SK-N-SH (cell line): ENCODE data around the gene CACNA1A.

Experiments
- CHD2 ChIP-seq: fragments of 150-350 bp; IDR thresholded peaks from 2 replicates; pipeline ENCODE4 v1.6.1; 2018; ENCODE audit warnings: low read length; ENCODE audit not compliant: partially characterized antibody
- EZH2phosphoT487 ChIP-seq: fragments of 200-600 bp; sonication (generic); IDR thresholded peaks from 2 replicates; pipeline ENCODE4 v1.6.1; 2017; ENCODE audit warnings: low read depth, mixed run types, mild to moderate bottlenecking, antibody characterized with exemption, moderate library complexity, borderline replicate concordance
- GATA2 ChIP-seq: sonication (generic); formaldehyde crosslinking; IDR thresholded peaks from 2 replicates; pipeline ENCODE4 v1.5.0; 2020; ENCODE audit warnings: mild to moderate bottlenecking, missing genetic modification reagents
- MAX ChIP-seq: IDR thresholded peaks from 2 replicates; pipeline ENCODE4 v1.4.0; 2012; ENCODE audit warnings: low read depth
- POLR2AphosphoS5 ChIP-seq: IDR thresholded peaks from 2 replicates; pipeline ENCODE4 v1.6.1; 2012; ENCODE audit warnings: low read depth, low read length
- RAD21 ChIP-seq: IDR thresholded peaks from 2 replicates; pipeline ENCODE4 v1.6.1; 2012; ENCODE audit warnings: mild to moderate bottlenecking, low read length
- RCOR1 ChIP-seq: fragments of 150-350 bp; IDR thresholded peaks from 2 replicates; pipeline ENCODE4 v1.6.1; 2017; ENCODE audit warnings: antibody characterized with exemption, low read length
- REST ChIP-seq: IDR thresholded peaks from 2 replicates; pipeline ENCODE4 v1.6.1; 2012; ENCODE audit warnings: mild to moderate bottlenecking, low read depth, low read length, moderate library complexity
- YY1 ChIP-seq: IDR thresholded peaks from 2 replicates; pipeline ENCODE4 v1.4.0; 2012; ENCODE audit warnings: low read depth, mild to moderate bottlenecking
- ZBTB33 ChIP-seq: IDR thresholded peaks from 2 replicates; pipeline ENCODE4 v1.4.0; 2012; ENCODE audit warnings: low read depth, borderline replicate concordance
- TF ChIP-seq, protein P1 (sequence below): fragments of 200-600 bp; sonication (generic); IDR thresholded peaks from 2 replicates; pipeline ENCODE4 v1.6.1; 2017; ENCODE audit warnings: antibody characterized with exemption, mild to moderate bottlenecking, moderate library complexity

GRCh38 chr19:13350072-13350471 is 156.2 kb downstream of the CACNA1A start:
- TF ChIP-seq, protein P1, sequence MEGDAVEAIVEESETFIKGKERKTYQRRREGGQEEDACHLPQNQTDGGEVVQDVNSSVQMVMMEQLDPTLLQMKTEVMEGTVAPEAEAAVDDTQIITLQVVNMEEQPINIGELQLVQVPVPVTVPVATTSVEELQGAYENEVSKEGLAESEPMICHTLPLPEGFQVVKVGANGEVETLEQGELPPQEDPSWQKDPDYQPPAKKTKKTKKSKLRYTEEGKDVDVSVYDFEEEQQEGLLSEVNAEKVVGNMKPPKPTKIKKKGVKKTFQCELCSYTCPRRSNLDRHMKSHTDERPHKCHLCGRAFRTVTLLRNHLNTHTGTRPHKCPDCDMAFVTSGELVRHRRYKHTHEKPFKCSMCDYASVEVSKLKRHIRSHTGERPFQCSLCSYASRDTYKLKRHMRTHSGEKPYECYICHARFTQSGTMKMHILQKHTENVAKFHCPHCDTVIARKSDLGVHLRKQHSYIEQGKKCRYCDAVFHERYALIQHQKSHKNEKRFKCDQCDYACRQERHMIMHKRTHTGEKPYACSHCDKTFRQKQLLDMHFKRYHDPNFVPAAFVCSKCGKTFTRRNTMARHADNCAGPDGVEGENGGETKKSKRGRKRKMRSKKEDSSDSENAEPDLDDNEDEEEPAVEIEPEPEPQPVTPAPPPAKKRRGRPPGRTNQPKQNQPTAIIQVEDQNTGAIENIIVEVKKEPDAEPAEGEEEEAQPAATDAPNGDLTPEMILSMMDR, result no peak
- TF ChIP-seq MAX (no peak), GATA2 (CRISPR knock-in tag) (no peak), ZBTB33 (no peak), REST (no peak), POLR2AphosphoS5 (no peak), YY1 (no peak), CHD2 (no peak), EZH2phosphoT487 (no peak), RAD21 (no peak), RCOR1 (no peak)
